Glutamatergic neuron (in vitro differentiated cells): ENCODE measurements around the gene SLC25A34. TPM values are rescaled to one million over a fixed set of nuclear protein-coding genes. Genes with fewer than 3 reads are reported as not detected.

Experiments used
- DNase-seq: peaks from one replicate; pipeline ENCODE4 v3.0.0; 2022
- H3K27ac Mint-ChIP-seq: one replicate; pipeline ENCODE4 v1.8.0; 2020; ENCODE audit warnings: mild to moderate bottlenecking, mixed read lengths, inconsistent platforms; ENCODE audit not compliant: unreplicated experiment
- H3K27me3 Mint-ChIP-seq: one replicate; pipeline ENCODE4 v1.8.0; 2020; ENCODE audit warnings: mild to moderate bottlenecking, moderate library complexity, mixed read lengths, inconsistent platforms; ENCODE audit not compliant: unreplicated experiment
- H3K36me3 Mint-ChIP-seq: one replicate; pipeline ENCODE4 v1.8.0; 2020; ENCODE audit warnings: mild to moderate bottlenecking, mixed read lengths, inconsistent platforms; ENCODE audit not compliant: unreplicated experiment
- H3K4me1 Mint-ChIP-seq: one replicate; pipeline ENCODE4 v1.8.0; 2020; ENCODE audit warnings: mild to moderate bottlenecking, low read depth, mixed read lengths, inconsistent platforms; ENCODE audit not compliant: unreplicated experiment
- H3K4me3 Mint-ChIP-seq: one replicate; pipeline ENCODE4 v1.8.0; 2020; ENCODE audit warnings: mild to moderate bottlenecking, mixed read lengths, inconsistent platforms; ENCODE audit not compliant: unreplicated experiment
- H3K9me3 Mint-ChIP-seq: one replicate; pipeline ENCODE4 v1.8.0; 2020; ENCODE audit warnings: mild to moderate bottlenecking, moderate library complexity, mixed read lengths, inconsistent platforms; ENCODE audit not compliant: unreplicated experiment
- CTCF ChIP-seq: fragments of 200-600 bp; sonication (generic); IDR thresholded peaks from one replicate; pipeline ENCODE4 v1.5.0; 2021; ENCODE audit not compliant: partially characterized antibody, unreplicated experiment
- total RNA-seq: library from RNA; stranded (reverse); fragmentation: NEBNext Ultra II Directional; extraction: Animal tissue kit (Norgen Biotek cat#: 25700); gene quantifications from one replicate; pipeline ENCODE4 v1.2.1, GENCODE V29; 2021; ENCODE audit not compliant: unreplicated experiment

SLC25A34 gene
- total RNA-seq, 1 donor from 2014 or later = 4.1 TPM

GRCh38 chr1:15712168-15712567 lies 23.9 kb upstream of the SLC25A34 start:
- no peaks in the 10 kb centered on the region for H3K36me3 Mint-ChIP-seq
- H3K4me3 Mint-ChIP-seq = no peak overlapping the region

GRCh38 chr1:15714406-15715136 lies 21.5 kb upstream of the SLC25A34 start:
- peaks cover 4% of the 10 kb centered on the region for H3K9me3 Mint-ChIP-seq
- H3K4me1 Mint-ChIP-seq = peaks cover 9% of the 10 kb centered on the region
- no peak for DNase-seq
- H3K4me3 Mint-ChIP-seq = peak overlapping the region; percentile 55
- H3K36me3 Mint-ChIP-seq = no peaks in the 10 kb centered on the region
- peak overlapping the region; percentile 84 for H3K27ac Mint-ChIP-seq
- H3K27me3 Mint-ChIP-seq = peaks cover 10% of the 10 kb centered on the region
- TF ChIP-seq CTCF = no peak

More at GRCh38 chr1:15712168-15712567, 23.9 kb upstream of the SLC25A34 start:
- no peak for DNase-seq
- Mint-ChIP-seq H3K4me1 (peaks cover 9% of the 10 kb centered on the region), H3K9me3 (peaks cover 4% of the 10 kb centered on the region), H3K27me3 (peaks cover 10% of the 10 kb centered on the region), H3K27ac (peak overlapping the region; percentile 57)
- TF ChIP-seq CTCF = no peak

GRCh38 chr1:15717418-15718125 lies 18.5 kb upstream of the SLC25A34 start:
- Mint-ChIP-seq H3K27me3 (peaks cover 10% of the 10 kb centered on the region), H3K4me3 (no peak overlapping the region), H3K9me3 (peaks cover 7% of the 10 kb centered on the region), H3K4me1 (peaks cover 12% of the 10 kb centered on the region), H3K36me3 (no peaks in the 10 kb centered on the region), H3K27ac (no peak overlapping the region)
- no peak for TF ChIP-seq CTCF
- DNase-seq = no peak

- no peak for DNase-seq
- no peak overlapping the region for H3K4me3 Mint-ChIP-seq
- peaks cover 17% of the 10 kb centered on the region for H3K4me1 Mint-ChIP-seq
- H3K36me3 Mint-ChIP-seq = no peaks in the 10 kb centered on the region
- peaks cover 12% of the 10 kb centered on the region for H3K27me3 Mint-ChIP-seq
- no peak overlapping the region for H3K27ac Mint-ChIP-seq
- H3K9me3 Mint-ChIP-seq = peaks cover 11% of the 10 kb centered on the region
- no peak for TF ChIP-seq CTCF
Observed at GRCh38 chr1:15718199-15718601, 17.9 kb upstream of the SLC25A34 start.
